Epithelial cell of prostate (primary cell): ENCODE measurements around the gene KLHL29.

Experiments
- DNase-seq: peaks from one replicate; pipeline ENCODE4 v3.0.0-alpha.2; 2011; ENCODE audit warnings: low read depth, low spot score
- H3K27ac ChIP-seq: fragments of 450-650 bp; 2 replicates; pipeline ENCODE4 v1.5.1; 2017; ENCODE audit warnings: mild to moderate bottlenecking

KLHL29 gene

GRCh38 chr2:23541503-23542229 is 156.7 kb downstream of the KLHL29 start:
- no peak for DNase-seq

GRCh38 chr2:23542230-23542789 is 157.3 kb downstream of the KLHL29 start:
- DNase-seq, result no peak

More at GRCh38 chr2:23541503-23542229, 156.7 kb downstream of the KLHL29 start:
- no peak overlapping the region for H3K27ac ChIP-seq

GRCh38 chr2:23543302-23543701 is 158.3 kb downstream of the KLHL29 start:
- no peak overlapping the region for H3K27ac ChIP-seq
- DNase-seq, result no peak

More at GRCh38 chr2:23542230-23542789, 157.3 kb downstream of the KLHL29 start:
- H3K27ac ChIP-seq, result no peak overlapping the region

GRCh38 chr2:23543728-23544127 is 158.7 kb downstream of the KLHL29 start:
- DNase-seq, result no peak
- H3K27ac ChIP-seq, result no peak overlapping the region

- no peak for DNase-seq
- no peak overlapping the region for H3K27ac ChIP-seq
Measured at GRCh38 chr2:23544589-23545295, 159.8 kb downstream of the KLHL29 start.

- H3K27ac ChIP-seq, result no peak overlapping the region
Measured at GRCh38 chr2:23545396-23545795, 160.4 kb downstream of the KLHL29 start.

GRCh38 chr2:23545811-23546210 is 160.8 kb downstream of the KLHL29 start:
- H3K27ac ChIP-seq, result no peak overlapping the region

More at GRCh38 chr2:23545396-23545795, 160.4 kb downstream of the KLHL29 start:
- no peak for DNase-seq

GRCh38 chr2:23546913-23547312 is 161.9 kb downstream of the KLHL29 start:
- DNase-seq, result no peak
- no peak overlapping the region for H3K27ac ChIP-seq

More at GRCh38 chr2:23545811-23546210, 160.8 kb downstream of the KLHL29 start:
- no peak for DNase-seq

GRCh38 chr2:23547725-23548124 is 162.7 kb downstream of the KLHL29 start:
- DNase-seq, result no peak
- H3K27ac ChIP-seq, result no peak overlapping the region

- no peak for DNase-seq
- no peak overlapping the region for H3K27ac ChIP-seq
Measured at GRCh38 chr2:23548143-23548769, 163.3 kb downstream of the KLHL29 start.

- no peak overlapping the region for H3K27ac ChIP-seq
- DNase-seq, result no peak
Measured at GRCh38 chr2:23549051-23549450, 164.1 kb downstream of the KLHL29 start.

- H3K27ac ChIP-seq, result no peak overlapping the region
- DNase-seq, result no peak
Measured at GRCh38 chr2:23549821-23550530, 165.0 kb downstream of the KLHL29 start.

GRCh38 chr2:23550553-23550952 is 165.6 kb downstream of the KLHL29 start:
- H3K27ac ChIP-seq, result no peak overlapping the region
- DNase-seq, result no peak

GRCh38 chr2:23551875-23552274 is 166.9 kb downstream of the KLHL29 start:
- no peak for DNase-seq
- no peak overlapping the region for H3K27ac ChIP-seq

- no peak for DNase-seq
Measured at GRCh38 chr2:23553561-23553960, 168.6 kb downstream of the KLHL29 start.

GRCh38 chr2:23554054-23554697 is 169.2 kb downstream of the KLHL29 start:
- DNase-seq, result no peak

More at GRCh38 chr2:23553561-23553960, 168.6 kb downstream of the KLHL29 start:
- no peak overlapping the region for H3K27ac ChIP-seq

GRCh38 chr2:23555944-23556343 is 171.0 kb downstream of the KLHL29 start:
- no peak overlapping the region for H3K27ac ChIP-seq
- DNase-seq, result no peak

More at GRCh38 chr2:23554054-23554697, 169.2 kb downstream of the KLHL29 start:
- H3K27ac ChIP-seq, result no peak overlapping the region

- H3K27ac ChIP-seq, result no peak overlapping the region
- DNase-seq, result no peak
Measured at GRCh38 chr2:23556929-23557328, 171.9 kb downstream of the KLHL29 start.

- no peak for DNase-seq
Measured at GRCh38 chr2:23557455-23557854, 172.5 kb downstream of the KLHL29 start.

More at GRCh38 chr2:23557455-23557854, 172.5 kb downstream of the KLHL29 start:
- no peak overlapping the region for H3K27ac ChIP-seq
